ENCODE data around the gene LYG2.

GRCh38 chr2:99275882-99276281, 20.4 kb upstream of the LYG2 start:
- TF ChIP-seq POLR2A (IDR thresholded peaks at IDR 0.05; ENCODE audit: low read depth, low read length) = no peak
- TF ChIP-seq BHLHE40 (IDR thresholded peaks at IDR 0.05; ENCODE audit: low read depth, low read length) = no peak
- TF ChIP-seq, protein P1, sequence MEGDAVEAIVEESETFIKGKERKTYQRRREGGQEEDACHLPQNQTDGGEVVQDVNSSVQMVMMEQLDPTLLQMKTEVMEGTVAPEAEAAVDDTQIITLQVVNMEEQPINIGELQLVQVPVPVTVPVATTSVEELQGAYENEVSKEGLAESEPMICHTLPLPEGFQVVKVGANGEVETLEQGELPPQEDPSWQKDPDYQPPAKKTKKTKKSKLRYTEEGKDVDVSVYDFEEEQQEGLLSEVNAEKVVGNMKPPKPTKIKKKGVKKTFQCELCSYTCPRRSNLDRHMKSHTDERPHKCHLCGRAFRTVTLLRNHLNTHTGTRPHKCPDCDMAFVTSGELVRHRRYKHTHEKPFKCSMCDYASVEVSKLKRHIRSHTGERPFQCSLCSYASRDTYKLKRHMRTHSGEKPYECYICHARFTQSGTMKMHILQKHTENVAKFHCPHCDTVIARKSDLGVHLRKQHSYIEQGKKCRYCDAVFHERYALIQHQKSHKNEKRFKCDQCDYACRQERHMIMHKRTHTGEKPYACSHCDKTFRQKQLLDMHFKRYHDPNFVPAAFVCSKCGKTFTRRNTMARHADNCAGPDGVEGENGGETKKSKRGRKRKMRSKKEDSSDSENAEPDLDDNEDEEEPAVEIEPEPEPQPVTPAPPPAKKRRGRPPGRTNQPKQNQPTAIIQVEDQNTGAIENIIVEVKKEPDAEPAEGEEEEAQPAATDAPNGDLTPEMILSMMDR (conservative IDR thresholded peaks at IDR 0.05; ENCODE audit: low read depth, low read length) = no peak
- TF ChIP-seq MXI1 (IDR thresholded peaks at IDR 0.05; ENCODE audit: borderline replicate concordance, low read depth, low read length) = no peak
- TF ChIP-seq RFX5 (IDR thresholded peaks at IDR 0.05; ENCODE audit: low read depth, low read length) = no peak
- no peak for TF ChIP-seq MAFK (IDR thresholded peaks at IDR 0.05; ENCODE audit: low read depth, low read length)
- TF ChIP-seq USF2 (IDR thresholded peaks at IDR 0.05; ENCODE audit: low read depth, low read length) = no peak
- TF ChIP-seq RAD21 (IDR thresholded peaks at IDR 0.05; ENCODE audit: low read length) = no peak
- TF ChIP-seq ELK1 (IDR thresholded peaks at IDR 0.05; ENCODE audit: borderline replicate concordance, low read depth, low read length) = no peak
- TF ChIP-seq RCOR1 (IDR thresholded peaks at IDR 0.05; ENCODE audit: insufficient replicate concordance, low read length) = no peak
- TF ChIP-seq CEBPB (IDR thresholded peaks at IDR 0.05; ENCODE audit: low read depth, low read length) = no peak
- TF ChIP-seq SMC3 (IDR thresholded peaks at IDR 0.05; ENCODE audit: low read depth, low read length) = no peak
- no peak for TF ChIP-seq MAZ (IDR thresholded peaks at IDR 0.05; ENCODE audit: borderline replicate concordance, low read depth, low read length)
- TF ChIP-seq NFE2L2 (IDR thresholded peaks at IDR 0.05; ENCODE audit: low read depth, low read length) = no peak
